Effector CD8-positive, alpha-beta T cell (primary cell): ENCODE results near the gene L3MBTL3.

Experiments used
- DNase-seq: peaks from one replicate; lab custom pipeline; 2025; lab: John Stamatoyannopoulos, UW

The L3MBTL3 gene

DNA sequence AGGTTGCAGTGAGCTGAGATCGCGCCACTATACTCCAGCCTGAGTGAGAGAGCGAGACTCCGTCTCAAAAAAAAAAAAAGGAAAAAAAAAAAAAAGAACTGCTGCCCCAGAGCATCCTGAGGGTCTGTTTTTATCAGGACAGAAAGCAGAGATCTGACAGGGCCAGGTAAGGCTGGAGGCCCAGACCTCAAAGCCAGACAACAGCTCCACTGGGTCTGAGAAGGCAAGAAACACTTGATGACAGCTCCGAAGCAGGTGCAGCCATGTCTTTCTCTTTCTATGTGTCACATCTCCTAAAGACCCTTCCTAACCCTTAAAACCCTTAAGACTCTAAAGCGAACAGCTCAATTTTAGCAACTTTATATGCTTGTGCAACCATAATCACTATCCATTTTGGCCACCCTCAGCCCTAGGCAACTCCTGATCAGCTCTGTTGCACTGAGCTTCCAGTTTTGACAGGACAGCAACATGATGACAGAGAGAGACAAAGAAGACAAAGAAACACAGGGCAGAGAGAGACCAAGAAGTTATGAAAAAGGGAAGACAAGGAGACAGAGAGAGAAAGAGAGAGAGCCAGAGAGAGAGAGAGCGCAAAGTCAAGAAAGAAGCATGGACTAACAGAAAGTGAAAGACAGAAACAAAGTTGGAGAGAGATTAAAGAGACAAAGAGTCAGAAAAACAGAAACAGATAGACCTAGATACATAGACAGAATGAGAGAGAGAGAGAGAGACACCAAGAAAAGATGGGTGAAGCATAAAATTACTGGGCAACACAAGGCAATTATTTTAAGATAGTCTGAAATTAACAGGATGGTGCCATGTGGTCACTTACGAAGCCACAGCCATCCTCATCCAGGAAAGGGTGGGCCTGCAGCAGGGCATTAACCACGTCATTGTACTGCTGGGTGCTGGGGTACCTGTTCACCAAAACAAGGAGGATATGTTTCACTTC is 165.2 kb downstream of the L3MBTL3 start:
- peak; percentile 6 for DNase-seq

DNA sequence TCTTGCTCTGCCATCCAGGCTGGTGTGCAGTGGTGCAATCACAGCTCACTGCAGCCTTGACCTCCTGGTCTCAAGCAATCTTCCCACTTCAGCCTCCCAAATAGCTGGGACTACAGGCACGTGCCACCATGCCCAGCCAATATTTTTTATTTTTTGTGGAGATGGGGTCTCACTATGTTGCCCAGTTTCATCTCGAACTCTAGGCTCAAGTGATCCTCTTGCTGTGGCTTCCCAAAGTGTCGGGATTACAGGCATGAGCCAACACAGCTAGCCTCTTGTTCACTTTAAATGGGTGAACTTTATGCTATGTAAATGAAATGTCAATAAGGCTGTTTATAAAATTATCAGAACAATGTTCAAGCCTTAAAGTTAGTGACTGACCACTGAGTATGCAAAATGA is 167.3 kb downstream of the L3MBTL3 start:
- no peak for DNase-seq

DNA sequence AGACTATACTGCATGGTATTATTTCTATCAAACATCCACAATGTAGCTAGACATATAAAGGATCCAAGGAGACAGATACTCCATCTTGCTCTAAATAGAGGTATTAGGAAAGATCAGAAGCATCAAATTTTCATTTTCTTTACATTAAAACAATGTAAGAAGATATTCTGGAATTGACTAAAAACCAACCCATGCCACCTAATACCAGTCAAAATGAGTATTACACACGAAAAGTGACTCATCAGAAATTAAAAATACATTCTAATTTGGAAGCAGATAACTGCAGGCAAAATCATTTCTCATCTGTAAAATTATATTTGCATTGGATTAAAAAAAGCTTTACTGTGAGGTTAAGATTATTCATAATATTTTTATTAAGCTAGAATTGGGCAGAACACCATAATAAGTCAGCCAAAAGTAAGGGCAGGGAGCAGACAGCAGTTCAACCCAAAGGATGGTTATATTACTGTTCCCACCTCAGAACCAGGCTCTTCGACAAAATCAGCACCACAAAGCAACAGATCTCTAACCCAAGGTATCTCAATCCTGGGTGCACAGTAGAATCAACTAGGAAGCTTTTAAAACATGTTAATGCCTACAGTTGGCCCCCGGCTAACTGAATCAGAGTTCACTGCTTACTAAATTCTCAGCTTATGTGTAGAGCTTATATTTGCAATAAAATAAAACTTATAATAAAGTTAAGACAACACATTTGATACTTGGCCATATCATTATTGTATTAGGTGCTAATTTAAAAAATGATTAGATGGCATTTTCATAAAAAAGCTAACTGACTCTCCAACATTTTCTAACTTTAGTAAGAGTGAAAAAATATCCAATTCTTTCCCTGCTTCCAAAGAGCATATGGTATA is 169.2 kb downstream of the L3MBTL3 start:
- no peak for DNase-seq

DNA sequence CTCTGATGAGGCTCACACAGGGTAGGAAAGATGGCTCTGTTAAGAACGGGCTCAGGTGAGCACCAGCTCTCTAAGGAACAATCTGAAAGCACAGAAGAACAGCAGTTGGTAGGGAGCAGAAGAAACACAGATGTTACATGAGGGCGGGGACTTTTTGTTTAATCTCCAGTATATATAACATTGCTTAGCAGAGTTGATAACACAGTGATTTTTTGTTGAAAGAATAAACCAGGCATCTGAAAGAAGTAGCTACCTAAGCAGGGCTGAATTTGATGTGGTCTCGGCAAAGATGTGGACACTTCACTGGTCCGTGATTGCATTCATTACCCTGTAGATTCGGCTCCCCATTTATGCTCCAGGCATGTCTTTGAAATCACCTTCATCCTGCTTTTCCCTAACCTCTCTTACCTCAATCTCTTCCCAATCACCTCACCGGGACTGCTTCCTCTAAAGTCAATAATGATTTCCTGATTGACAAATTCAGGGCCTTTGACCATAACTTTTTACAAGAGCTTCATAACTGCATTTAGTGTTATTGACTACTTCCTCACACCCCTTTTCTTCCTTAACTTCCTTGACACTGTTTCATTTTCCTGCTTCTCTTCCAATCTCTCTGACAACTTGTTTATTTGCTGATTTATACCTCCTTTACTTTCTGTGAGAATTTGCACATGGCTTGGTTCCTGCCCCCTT is 170.0 kb downstream of the L3MBTL3 start:
- no peak for DNase-seq

DNA sequence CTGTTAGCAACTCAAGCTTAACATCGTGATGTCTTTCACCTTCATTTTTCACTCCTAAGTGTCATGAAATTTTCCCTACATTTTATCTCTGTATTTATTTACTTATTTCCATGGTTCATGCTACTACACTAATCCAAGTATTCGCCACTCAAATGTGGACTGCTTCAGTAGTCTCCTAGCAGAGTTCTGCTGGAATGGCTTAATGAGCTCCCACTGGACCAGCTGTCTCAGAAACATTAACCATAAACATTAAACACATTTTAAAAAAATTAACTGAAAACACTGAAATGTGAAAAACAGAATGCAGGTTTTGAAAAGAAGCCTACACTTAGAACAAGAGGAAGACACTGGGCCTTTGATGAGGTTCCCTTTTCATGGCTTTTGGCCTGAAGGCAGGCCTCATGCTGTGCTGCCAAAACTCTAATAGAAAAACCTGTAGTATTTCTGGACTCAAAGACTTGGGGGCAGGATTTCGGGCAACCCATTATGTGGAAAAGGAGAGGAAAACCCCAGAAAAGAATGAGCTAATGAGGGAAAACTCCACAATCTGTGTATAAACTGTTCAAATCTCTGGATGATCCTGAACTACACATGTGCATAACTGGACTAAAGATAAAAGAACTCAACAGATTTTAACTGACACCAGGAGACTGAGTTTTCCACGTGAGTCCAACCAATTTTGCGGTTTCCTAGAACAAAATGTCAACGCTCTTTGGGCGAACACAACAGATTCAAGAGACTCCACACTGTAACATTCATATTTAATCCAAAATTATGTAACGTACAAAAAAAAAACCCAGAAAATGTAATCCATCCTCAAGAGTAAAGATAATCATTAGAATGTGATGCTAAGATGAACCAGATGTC is 171.4 kb downstream of the L3MBTL3 start:
- no peak for DNase-seq
